H9 (cell line): ENCODE measurements around the gene PYGO2. TPM values are rescaled to one million over a fixed set of nuclear protein-coding genes. Genes with fewer than 3 reads are reported as not detected.

ENCODE experiments used
- DNase-seq: peaks from one replicate; pipeline ENCODE4 v3.0.0-alpha.2; 2017
- H2AFZ ChIP-seq: one replicate; pipeline ENCODE4 v1.6.1; 2013; ENCODE audit warnings: mild to moderate bottlenecking, low read length, control low read depth, moderate library complexity
- H2AK5ac ChIP-seq: 2 replicates; pipeline ENCODE4 v1.6.1; 2013; ENCODE audit warnings: low read length, control low read depth, mixed read lengths; ENCODE audit not compliant: insufficient read length
- H2BK120ac ChIP-seq: one replicate; pipeline ENCODE4 v1.6.1; 2013; ENCODE audit warnings: low read depth, mild to moderate bottlenecking, low read length, control low read depth, inconsistent platforms; ENCODE audit not compliant: poor library complexity, severe bottlenecking
- H2BK12ac ChIP-seq: 2 replicates; pipeline ENCODE4 v1.6.1; 2013; ENCODE audit warnings: low read length, control low read depth, mixed read lengths, low read depth; ENCODE audit not compliant: insufficient read length
- H2BK15ac ChIP-seq: 2 replicates; pipeline ENCODE4 v1.6.1; 2013; ENCODE audit warnings: low read depth, low read length, control low read depth
- H2BK20ac ChIP-seq: one replicate; pipeline ENCODE4 v1.6.1; 2013; ENCODE audit warnings: low read depth, mild to moderate bottlenecking, low read length, control low read depth, inconsistent platforms; ENCODE audit not compliant: poor library complexity, severe bottlenecking
- H2BK5ac ChIP-seq: 2 replicates; pipeline ENCODE4 v1.6.1; 2013; ENCODE audit warnings: low read length, control low read depth, mixed read lengths; ENCODE audit not compliant: insufficient read length
- H3K14ac ChIP-seq: 2 replicates; pipeline ENCODE4 v1.6.1; 2013; ENCODE audit warnings: low read length, control low read depth; ENCODE audit not compliant: insufficient read depth
- H3K18ac ChIP-seq: 2 replicates; pipeline ENCODE4 v1.6.1; 2013; ENCODE audit warnings: low read depth, mild to moderate bottlenecking, mixed read lengths, low read length, control low read depth; ENCODE audit not compliant: insufficient read length
- H3K23ac ChIP-seq: 2 replicates; pipeline ENCODE4 v1.6.1; 2013; ENCODE audit warnings: low read length, control low read depth, mixed read lengths, low read depth; ENCODE audit not compliant: insufficient read length
- H3K23me2 ChIP-seq: 2 replicates; pipeline ENCODE4 v1.6.1; 2013; ENCODE audit warnings: low read depth, mild to moderate bottlenecking, mixed read lengths, low read length, control low read depth; ENCODE audit not compliant: insufficient read length, poor library complexity, severe bottlenecking
- H3K27ac ChIP-seq: 2 replicates; pipeline ENCODE4 v1.5.1; 2013; ENCODE audit warnings: low read length, control low read depth, mixed read lengths, low read depth; ENCODE audit not compliant: insufficient read length
- H3K27me3 ChIP-seq: 2 replicates; pipeline ENCODE4 v1.6.1; 2013; ENCODE audit warnings: low read length, control low read depth, inconsistent platforms; ENCODE audit not compliant: insufficient read depth
- H3K4ac ChIP-seq: 2 replicates; pipeline ENCODE4 v1.6.1; 2013; ENCODE audit warnings: low read depth, mild to moderate bottlenecking, control low read depth, inconsistent platforms, low read length, moderate library complexity
- H3K4me1 ChIP-seq: 2 replicates; pipeline ENCODE4 v1.6.1; 2013; ENCODE audit warnings: low read length, control low read depth, inconsistent platforms; ENCODE audit not compliant: insufficient read depth
- H3K4me2 ChIP-seq: 2 replicates; pipeline ENCODE4 v1.6.1; 2013; ENCODE audit warnings: low read length, control low read depth, mixed read lengths; ENCODE audit not compliant: insufficient read length, insufficient read depth
- H3K56ac ChIP-seq: 2 replicates; pipeline ENCODE4 v1.6.1; 2013; ENCODE audit warnings: low read depth, mild to moderate bottlenecking, mixed read lengths, low read length, control low read depth; ENCODE audit not compliant: insufficient read length
- H3K79me1 ChIP-seq: 2 replicates; pipeline ENCODE4 v1.6.1; 2013; ENCODE audit warnings: low read depth, mild to moderate bottlenecking, moderate library complexity, low read length, control low read depth, inconsistent platforms; ENCODE audit not compliant: insufficient read depth, poor library complexity, severe bottlenecking
- H3K79me2 ChIP-seq: 2 replicates; pipeline ENCODE4 v1.6.1; 2013; ENCODE audit warnings: low read length, control low read depth, inconsistent platforms; ENCODE audit not compliant: insufficient read depth
- H3K9ac ChIP-seq: 2 replicates; pipeline ENCODE4 v1.6.1; 2013; ENCODE audit warnings: low read length, control low read depth, mixed read lengths; ENCODE audit not compliant: insufficient read length; ENCODE audit errors: extremely low read depth
- H3K9me3 ChIP-seq: one replicate; pipeline ENCODE4 v1.6.1; 2013; ENCODE audit warnings: low read depth, low read length, inconsistent platforms; ENCODE audit not compliant: control insufficient read depth
- H3T11ph ChIP-seq: one replicate; pipeline ENCODE4 v1.6.1; 2013; ENCODE audit warnings: mild to moderate bottlenecking, low read length, control low read depth, inconsistent platforms
- H4K20me1 ChIP-seq: one replicate; pipeline ENCODE4 v1.6.1; 2013; ENCODE audit not compliant: control insufficient read depth, insufficient read length, insufficient read depth
- H4K5ac ChIP-seq: 2 replicates; pipeline ENCODE4 v1.6.1; 2013; ENCODE audit warnings: low read depth, mild to moderate bottlenecking, mixed read lengths, low read length, control low read depth; ENCODE audit not compliant: insufficient read length
- H4K8ac ChIP-seq: replicated peaks from 2 replicates; pipeline ENCODE4 v1.6.1; 2013; ENCODE audit warnings: low read length, control low read depth, mixed read lengths, low read depth; ENCODE audit not compliant: insufficient read length
- H4K91ac ChIP-seq: 2 replicates; pipeline ENCODE4 v1.6.1; 2013; ENCODE audit warnings: low read depth, mild to moderate bottlenecking, moderate library complexity, mixed read lengths, low read length, control low read depth; ENCODE audit not compliant: insufficient read length
- H3K27ac Mint-ChIP-seq, 3 experiments: 2 replicates in 2 of 3; 3 replicates in 1 of 3; pipeline ENCODE4 v1.8.0; 2020 to 2021; ENCODE audit warnings: mixed read lengths in 3 of 3, mild to moderate bottlenecking in 1 of 3, moderate library complexity in 1 of 3
- H3K27me3 Mint-ChIP-seq: 2 replicates; pipeline ENCODE4 v1.8.0; 2021; ENCODE audit warnings: low read depth, mild to moderate bottlenecking, moderate library complexity, mixed read lengths
- H3K36me3 Mint-ChIP-seq, 3 experiments: 2 replicates in 2 of 3; 3 replicates in 1 of 3; pipeline ENCODE4 v1.8.0; 2020 to 2021; ENCODE audit warnings: low read depth in 3 of 3, mixed read lengths in 3 of 3; ENCODE audit not compliant: insufficient read depth in 1 of 3
- H3K4me1 Mint-ChIP-seq, 2 experiments: 2 replicates each; pipeline ENCODE4 v1.8.0; 2020; ENCODE audit warnings: mixed read lengths in 2 of 2
- H3K4me3 Mint-ChIP-seq, 2 experiments: 2 replicates in 1 of 2; 3 replicates in 1 of 2; pipeline ENCODE4 v1.8.0; 2020 to 2021; ENCODE audit warnings: mild to moderate bottlenecking in 2 of 2, mixed read lengths in 2 of 2, moderate library complexity in 1 of 2
- H3K9me3 Mint-ChIP-seq, 2 experiments: 2 replicates in 1 of 2; 3 replicates in 1 of 2; pipeline ENCODE4 v1.8.0; 2020; ENCODE audit warnings: mild to moderate bottlenecking in 2 of 2, mixed read lengths in 2 of 2, moderate library complexity in 1 of 2
- CTCF ChIP-seq: fragments of 200-600 bp; sonication (generic); conservative IDR thresholded peaks from 3 replicates; pipeline ENCODE4 v1.8.0; 2021; ENCODE audit warnings: antibody characterized with exemption, mild to moderate bottlenecking
- WGBS: extraction: QIAGEN DNeasy Blood & Tissue Kit; methylation state at CpG from one replicate; pipeline ENCODE4 v1.1.7; 2013; ENCODE audit warnings: missing lambda C conversion rate, low lambda C conversion rate, mixed read lengths; ENCODE audit not compliant: insufficient read length; ENCODE audit errors: extremely low coverage; 5-methylcytosine and 5-hydroxymethylcytosine counted together
- total RNA-seq: library from RNA; stranded (reverse); gene quantifications from 2 replicates; pipeline ENCODE4 v1.2.1, GENCODE V29; 2021

The PYGO2 gene
- total RNA-seq, 1 experiment from 2014 or later: 38.7 TPM

- no peaks in the 10 kb centered on the region for H3K27me3 Mint-ChIP-seq
- H3K4me1 ChIP-seq: peaks cover 5% of the 10 kb centered on the region; the same call in 1 of the 2 replicates
- no peak overlapping the region for H2BK5ac ChIP-seq
- H3K79me1 ChIP-seq: no peaks in the 10 kb centered on the region
- H3K23ac ChIP-seq: no peak overlapping the region
- H3K18ac ChIP-seq: peak overlapping the region; percentile 63
- peak overlapping the region; percentile 93 to 97 for H3K4me3 Mint-ChIP-seq
- H4K20me1 ChIP-seq: no peaks in the 10 kb centered on the region
- no peaks in the 10 kb centered on the region for H3K27me3 ChIP-seq
- no peak overlapping the region for H2AK5ac ChIP-seq
- peak overlapping the region; percentile 92 to 94 (median 92) for H3K27ac Mint-ChIP-seq
- peak overlapping the region; percentile 70 for H3K14ac ChIP-seq
- no peaks in the 10 kb centered on the region; the same call in 1 of the 2 replicates for H3K79me2 ChIP-seq
- no peaks in the 10 kb centered on the region; a peak in 2 of 7 replicates for H3K36me3 Mint-ChIP-seq
- no peak overlapping the region for H3K4ac ChIP-seq
- H3K56ac ChIP-seq: no peak overlapping the region
- no peak overlapping the region for H2BK15ac ChIP-seq
- H2BK20ac ChIP-seq: no peak overlapping the region
- H3K9ac ChIP-seq: no peak overlapping the region
- peaks cover 37 to 45% of the 10 kb centered on the region in 2 experiments for H3K4me1 Mint-ChIP-seq
- H4K8ac ChIP-seq: no peak overlapping the region
- no peak for TF ChIP-seq CTCF
- H3K9me3 ChIP-seq: no peaks in the 10 kb centered on the region
- H3K9me3 Mint-ChIP-seq: no peaks in the 10 kb centered on the region; a peak in 1 of 5 replicates
- peak; percentile 25 for DNase-seq
- no peak overlapping the region for H4K5ac ChIP-seq
- no peak overlapping the region for H2BK120ac ChIP-seq
- WGBS: no CpG with 5 or more reads among the region's 5 CpGs
- H3K23me2 ChIP-seq: peaks cover 22% of the 10 kb centered on the region
- no peak overlapping the region for H3T11ph ChIP-seq
- no peak overlapping the region for H2BK12ac ChIP-seq
- H3K4me2 ChIP-seq: peak overlapping the region; percentile 74
- no peak overlapping the region for H4K91ac ChIP-seq
- no peak overlapping the region for H3K27ac ChIP-seq
- no peak overlapping the region for H2AFZ ChIP-seq
Measured at GRCh38 chr1:155004352-155005075, 42.9 kb upstream of the PYGO2 start.
